AG04450 (cell line): ENCODE results near the gene VWA2. TPM values are rescaled to one million over a fixed set of nuclear protein-coding genes. Genes with fewer than 3 reads are reported as not detected.

Experiments used
- CTCF ChIA-PET: fragments of 300-600, 350-600 bp; formaldehyde crosslinking; extraction: SDS; loops from one replicate; lab custom pipeline; 2022; ENCODE audit warnings: antibody characterized with exemption, inconsistent platforms; lab: Charles Lee
- POLR2A ChIA-PET: fragments of 350-600 bp; formaldehyde crosslinking; extraction: SDS; loops from one replicate; lab custom pipeline; 2021; ENCODE audit warnings: antibody characterized with exemption, inconsistent platforms; lab: Yijun Ruan, JAX
- DNase-seq: peaks from one replicate; pipeline ENCODE4 v3.0.0-alpha.2; 2011; ENCODE audit warnings: low read depth, low spot score
- H3K27ac ChIP-seq: one replicate; pipeline ENCODE4 v1.5.1; 2012; ENCODE audit warnings: low read depth, low read length, control low read depth
- H3K27me3 ChIP-seq: one replicate; pipeline ENCODE4 v1.6.0; 2012; ENCODE audit warnings: low read length; ENCODE audit not compliant: control insufficient read depth, insufficient read depth
- H3K4me3 ChIP-seq: 2 replicates; pipeline ENCODE4 v1.5.1; 2011; ENCODE audit warnings: mild to moderate bottlenecking, low read depth, low read length, control low read depth
- H3K9me3 ChIP-seq: 2 replicates; pipeline ENCODE4 v1.5.1; 2012; ENCODE audit warnings: low read length; ENCODE audit not compliant: control insufficient read depth, insufficient read depth
- CTCF ChIP-seq: IDR thresholded peaks from 2 replicates; pipeline ENCODE4 v1.5.1; 2011; ENCODE audit warnings: low read depth, low read length, control low read depth, inconsistent platforms
- polyA plus RNA-seq: library from polyadenylated mRNA; depleted of rRNA; stranded (reverse); fragments of >200 nt; gene quantifications from 2 replicates; pipeline ENCODE4 v1.2.3, GENCODE V29; 2011; rRNA removed

The VWA2 gene
- polyA plus RNA-seq, 1 experiment: not detected

DNA sequence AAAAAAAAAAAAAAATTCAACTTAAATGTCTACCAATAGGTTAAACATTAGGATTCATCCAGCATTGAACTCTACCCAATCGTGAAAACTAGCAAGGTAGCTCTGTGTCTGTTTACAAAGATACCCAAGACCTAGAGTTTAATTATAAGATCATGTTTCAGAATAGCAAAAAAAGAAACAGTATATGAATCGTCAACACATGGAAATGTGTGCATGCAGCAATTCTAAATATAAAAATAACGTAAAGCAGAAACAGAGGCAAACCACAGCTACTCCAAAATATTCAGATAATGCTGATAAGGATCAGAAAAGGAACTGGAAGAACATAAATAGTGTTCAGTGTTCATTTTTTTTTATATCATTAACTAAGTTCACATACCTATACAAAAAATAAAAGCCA is 96.6 kb downstream of the VWA2 start:
- ChIA-PET POLR2A (no interaction called here), CTCF (no interaction called here)
- no peak for TF ChIP-seq CTCF
- no peak for DNase-seq
- Histone ChIP-seq H3K27me3 (peaks cover 30% of the 10 kb centered on the region), H3K27ac (no peak overlapping the region), H3K9me3 (no peaks in the 10 kb centered on the region; the same call in 1 of the 2 replicates), H3K4me3 (no peak overlapping the region)

DNA sequence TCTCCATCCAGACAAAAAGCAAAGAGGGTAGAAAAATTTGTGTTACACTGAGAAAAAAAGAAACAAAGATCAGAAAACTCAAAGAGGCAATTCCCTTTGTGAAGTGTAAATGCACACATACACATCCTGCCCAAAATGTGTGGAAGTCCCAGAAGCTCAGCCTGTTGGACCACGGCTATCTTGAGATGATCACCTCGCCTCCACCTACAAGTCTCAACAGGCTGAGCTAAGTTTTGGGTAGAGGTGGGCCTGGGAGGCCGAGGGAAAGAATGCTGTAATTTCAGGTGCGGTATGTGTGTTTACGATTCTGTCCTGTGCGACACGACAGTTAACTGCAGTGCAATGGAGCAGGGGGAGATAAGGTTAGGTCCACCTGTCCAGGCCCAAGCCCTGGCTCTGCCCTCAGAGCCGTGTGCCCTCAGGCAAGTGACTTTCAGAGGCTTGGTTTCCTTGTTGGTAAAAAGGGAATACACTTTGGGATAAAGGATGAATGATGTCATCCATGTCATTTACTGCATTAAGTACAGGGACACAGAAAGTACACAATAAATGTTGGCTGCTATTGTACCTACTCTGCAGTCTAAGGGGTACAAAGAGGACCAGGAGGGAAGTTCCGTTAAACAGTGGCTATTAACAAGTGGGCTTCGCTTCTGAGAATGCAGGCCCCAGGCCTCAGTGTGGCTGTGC is 97.9 kb downstream of the VWA2 start:
- Histone ChIP-seq H3K4me3 (no peak overlapping the region), H3K27ac (no peak overlapping the region), H3K9me3 (no peaks in the 10 kb centered on the region; the same call in 1 of the 2 replicates), H3K27me3 (peaks cover 25% of the 10 kb centered on the region)
- no peak for TF ChIP-seq CTCF
- ChIA-PET POLR2A (no interaction called here), CTCF (no interaction called here)
- no peak for DNase-seq

DNA sequence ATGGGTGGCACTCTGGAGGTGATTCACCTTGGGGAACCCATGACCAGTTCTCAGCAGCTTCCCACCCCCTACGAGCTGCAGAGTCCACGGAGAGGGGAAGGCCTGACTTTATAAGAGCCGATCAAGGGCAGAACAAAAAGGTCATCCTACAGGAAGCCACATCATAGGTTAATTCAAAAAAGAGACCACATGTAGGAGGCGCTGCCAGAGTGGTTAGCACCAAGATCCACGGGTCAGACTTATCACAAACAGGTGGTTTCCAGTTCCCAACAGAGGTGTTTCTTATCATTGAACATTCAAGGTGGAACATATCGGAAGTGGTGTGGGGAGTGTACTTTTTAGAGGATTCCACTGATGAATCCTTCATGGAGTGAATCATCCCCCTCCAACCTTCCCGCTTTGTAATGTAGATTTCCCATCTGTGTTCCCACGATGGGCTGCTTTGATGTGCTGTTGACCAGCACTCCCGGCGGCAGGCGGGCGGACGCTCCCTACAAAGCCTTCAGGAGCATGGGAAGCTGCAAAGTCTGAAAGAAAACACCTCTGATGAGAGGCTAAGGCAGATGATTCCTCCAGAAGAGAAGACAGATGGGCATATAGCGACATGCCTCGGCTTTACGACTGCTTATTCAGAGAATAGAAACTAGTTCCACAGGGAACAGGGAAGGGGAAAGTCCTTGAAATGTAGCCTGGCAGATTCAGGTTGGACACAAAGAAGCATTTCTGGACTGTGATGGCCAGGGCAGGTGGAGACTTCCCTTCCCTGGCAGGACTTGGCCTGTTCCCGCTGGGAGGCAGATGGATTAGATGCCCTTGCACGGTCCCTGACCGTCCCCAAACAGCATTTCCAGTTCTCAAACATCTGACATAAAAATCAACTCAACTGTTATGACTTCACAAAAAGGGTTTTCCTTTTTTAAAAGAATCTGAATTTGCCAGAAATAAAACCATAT is 98.7 kb downstream of the VWA2 start:
- ChIA-PET POLR2A (no interaction called here), CTCF (no interaction called here)
- TF ChIP-seq CTCF: no peak
- H3K27me3 ChIP-seq: peaks cover 24% of the 10 kb centered on the region
- DNase-seq: no peak
- H3K9me3 ChIP-seq: no peaks in the 10 kb centered on the region; the same call in 1 of the 2 replicates
- H3K27ac ChIP-seq: no peak overlapping the region
- no peak overlapping the region for H3K4me3 ChIP-seq

DNA sequence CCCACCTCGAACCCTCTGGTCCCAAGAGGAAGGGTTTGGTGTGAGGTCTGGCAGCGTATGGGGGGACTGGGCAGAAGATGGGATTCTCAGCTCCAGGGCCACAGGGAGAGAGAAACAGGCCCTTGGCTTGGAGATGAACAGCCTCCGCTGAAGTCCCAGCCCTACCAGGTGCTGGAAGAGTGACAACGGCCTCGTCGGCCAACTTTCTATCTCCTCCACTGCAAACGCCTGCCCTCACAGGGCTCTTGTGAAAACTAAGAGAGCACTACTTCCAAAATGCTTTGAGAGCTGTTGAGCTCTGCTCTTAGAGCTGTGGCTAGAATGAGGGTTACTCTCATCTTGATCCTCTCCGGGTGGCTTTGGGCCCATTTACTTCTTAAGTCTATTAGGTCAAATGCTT is 101.8 kb downstream of the VWA2 start:
- no peak for TF ChIP-seq CTCF
- H3K9me3 ChIP-seq: no peaks in the 10 kb centered on the region; the same call in 1 of the 2 replicates
- CTCF ChIA-PET: interaction anchor here (0.7 kb wide), 1 partner anchor 37 kb away, joined by 3 read pairs; no protein-coding TSS in a partner anchor
- DNase-seq: no peak
- no peak overlapping the region for H3K4me3 ChIP-seq
- POLR2A ChIA-PET: no interaction called here
- peaks cover 21% of the 10 kb centered on the region for H3K27me3 ChIP-seq
- H3K27ac ChIP-seq: no peak overlapping the region

Other genes with a start within 250 kb of the VWA2 start
- not detected in 2 replicates for gene ADRB1, start 195.4 kb upstream of the VWA2 start, polyA plus RNA-seq
- 5.8 and 9.6 TPM in 2 replicates for gene CCDC186, start 65.1 kb upstream of the VWA2 start, polyA plus RNA-seq
- not detected in 2 replicates for gene TDRD1, start 59.9 kb upstream of the VWA2 start, polyA plus RNA-seq
- gene AFAP1L2, start 165.2 kb downstream of the VWA2 start, polyA plus RNA-seq: 0.05 and 0.07 TPM in 2 replicates